HFF-Myc (cell line): ENCODE data around the gene GAS6.

Source experiments
- DNase-seq: peaks from one replicate; pipeline ENCODE4 v3.0.0-alpha.2; 2011; ENCODE audit warnings: low read depth; ENCODE audit errors: extremely low read depth
- H3K4me3 ChIP-seq: replicated peaks from 2 replicates; pipeline ENCODE4 v1.5.1; 2011; ENCODE audit warnings: low read depth, mild to moderate bottlenecking, control low read depth, low read length
- CTCF ChIP-seq: IDR thresholded peaks from 2 replicates; pipeline ENCODE4 v1.5.1; 2012; ENCODE audit warnings: mild to moderate bottlenecking, low read depth, low read length, control low read depth; ENCODE audit errors: missing control alignments

GAS6 gene

GRCh38 chr13:113816946-113817859 is 46.7 kb downstream of the GAS6 start:
- peak; percentile 80 for TF ChIP-seq CTCF
- DNase-seq = peak; percentile 72
- H3K4me3 ChIP-seq = no peak overlapping the region

GRCh38 chr13:113816254-113816929 is 47.5 kb downstream of the GAS6 start:
- no peak for DNase-seq
- no peak for TF ChIP-seq CTCF
- H3K4me3 ChIP-seq = no peak overlapping the region

GRCh38 chr13:113815151-113816058 is 48.5 kb downstream of the GAS6 start:
- no peak overlapping the region for H3K4me3 ChIP-seq
- TF ChIP-seq CTCF = no peak
- no peak for DNase-seq

GRCh38 chr13:113814435-113814821 is 49.4 kb downstream of the GAS6 start:
- no peak for TF ChIP-seq CTCF
- DNase-seq = no peak
- no peak overlapping the region for H3K4me3 ChIP-seq

DNA sequence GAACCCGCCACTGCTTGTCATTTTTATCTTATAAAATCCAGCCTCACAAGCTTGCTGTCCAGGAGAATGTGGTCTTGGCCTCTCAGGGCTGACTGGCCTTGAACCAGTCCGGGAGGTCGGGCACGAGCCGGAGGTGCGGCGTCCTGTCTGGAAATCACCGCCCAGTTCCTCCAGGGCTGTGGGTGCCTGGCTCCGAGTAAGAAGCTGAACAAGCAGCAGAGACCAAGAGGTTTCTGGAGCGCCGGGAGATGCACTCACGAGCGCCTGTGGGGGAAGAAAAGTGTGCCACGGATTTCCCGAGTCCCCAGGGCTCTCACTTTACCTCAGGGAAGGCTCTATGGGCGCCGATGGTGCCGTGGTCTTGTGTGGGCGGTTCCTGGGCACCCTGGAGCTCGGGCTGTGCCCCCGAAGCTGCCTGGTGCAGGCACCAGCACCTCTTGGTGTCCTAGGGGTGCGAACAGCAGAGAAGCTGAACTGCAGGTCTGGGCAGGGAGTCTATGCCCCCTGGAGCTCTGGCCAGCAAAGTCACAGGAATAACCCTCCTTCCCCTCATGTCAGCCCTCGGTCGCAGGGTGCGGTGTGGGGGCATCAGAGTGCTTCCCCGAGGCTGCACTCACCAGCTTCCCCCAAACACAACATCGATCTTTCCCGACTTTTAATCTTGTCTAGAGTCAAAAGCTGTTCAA is 50.0 kb downstream of the GAS6 start:
- TF ChIP-seq CTCF = no peak
- no peak for DNase-seq
- no peak overlapping the region for H3K4me3 ChIP-seq

- no peak overlapping the region for H3K4me3 ChIP-seq
- TF ChIP-seq CTCF = no peak
- no peak for DNase-seq
Observed at GRCh38 chr13:113813070-113813748, 50.7 kb downstream of the GAS6 start.
